ENCODE results near the gene FGFBP2. TPM values are rescaled to one million over a fixed set of nuclear protein-coding genes. Genes with fewer than 3 reads are reported as not detected.

The FGFBP2 gene
- total and polyA plus RNA-seq, 2 experiments from 2014 or later: 0.18 to 0.56 TPM

GRCh38 chr4:15955670-15956069, 7.3 kb downstream of the FGFBP2 start:
- Histone ChIP-seq H4K20me1 (replicated peaks; ENCODE audit: insufficient read depth) (no peaks in the 10 kb centered on the region), H3K4me1 (ENCODE audit: insufficient read depth) (no peaks in the 10 kb centered on the region), H3K27ac (ENCODE audit: low read depth) (no peak overlapping the region), H3K27me3 (ENCODE audit: insufficient read depth) (no peaks in the 10 kb centered on the region), H3K4me3 (no peak overlapping the region), H3K36me3 (ENCODE audit: insufficient read depth) (0 out of 2 replicates have a peak, but pooled peaks cover 8% of the 10 kb centered on the region), H3K79me2 (replicated peaks; ENCODE audit: insufficient read depth) (no peaks in the 10 kb centered on the region), H3K9me2 (ENCODE audit: insufficient read depth) (0 out of 2 replicates have a peak, but pooled peaks cover 7% of the 10 kb centered on the region), H3K4me2 (no peak overlapping the region), H2AFZ (no peak overlapping the region), H3F3A (replicated peaks; ENCODE audit: low read depth) (no peaks in the 10 kb centered on the region)
- peaks cover 12% of the 10 kb centered on the region for H3K4me1 Mint-ChIP-seq
- peaks cover 15% of the 10 kb centered on the region for H3K36me3 Mint-ChIP-seq (ENCODE audit: low read depth)
- H3K9me3 Mint-ChIP-seq: peaks cover 25% of the 10 kb centered on the region
- ATAC-seq (no peak; the same call in 2 of the 3 replicates), DNase-seq (ENCODE audit: low spot score) (no peak)
- H3K4me3 Mint-ChIP-seq: no peak overlapping the region
- H3K27ac Mint-ChIP-seq: no peak overlapping the region
- peaks cover under 1% of the 10 kb centered on the region for H3K27me3 Mint-ChIP-seq (ENCODE audit: insufficient read depth, low read depth, poor library complexity)
- TF ChIP-seq REST (IDR thresholded peaks at IDR 0.05; ENCODE audit: unreplicated experiment): no peak
- peak in 1 of 2 experiments; percentile 32; a peak in 2 of 4 replicates for TF ChIP-seq CTCF (conservative IDR thresholded peaks at IDR 0.05; ENCODE audit: low read depth in 2 of 2)
- TF ChIP-seq EZH2 (IDR thresholded peaks at IDR 0.05; ENCODE audit: low read depth, unreplicated experiment): no peak
- TF ChIP-seq JUNB (IDR thresholded peaks at IDR 0.05; ENCODE audit: unreplicated experiment): no peak
- no peak for TF ChIP-seq STAT1 (IDR thresholded peaks at IDR 0.05; ENCODE audit: unreplicated experiment)

- Histone ChIP-seq H3K4me1 (ENCODE audit: insufficient read depth) (no peaks in the 10 kb centered on the region), H3K36me3 (ENCODE audit: insufficient read depth) (0 out of 2 replicates have a peak, but pooled peaks cover 8% of the 10 kb centered on the region), H3K27me3 (ENCODE audit: insufficient read depth) (no peaks in the 10 kb centered on the region), H3K27ac (ENCODE audit: low read depth) (no peak overlapping the region), H2AFZ (no peak overlapping the region), H4K20me1 (replicated peaks; ENCODE audit: insufficient read depth) (no peaks in the 10 kb centered on the region), H3K79me2 (replicated peaks; ENCODE audit: insufficient read depth) (no peaks in the 10 kb centered on the region), H3F3A (replicated peaks; ENCODE audit: low read depth) (no peaks in the 10 kb centered on the region), H3K9me2 (ENCODE audit: insufficient read depth) (0 out of 2 replicates have a peak, but pooled peaks cover 12% of the 10 kb centered on the region), H3K4me2 (no peak overlapping the region), H3K4me3 (no peak overlapping the region)
- ATAC-seq (no peak), DNase-seq (ENCODE audit: low spot score) (no peak)
- H3K27me3 Mint-ChIP-seq (ENCODE audit: insufficient read depth, low read depth, poor library complexity): peaks cover 2% of the 10 kb centered on the region
- no peak overlapping the region for H3K27ac Mint-ChIP-seq
- peaks cover 10% of the 10 kb centered on the region for H3K4me1 Mint-ChIP-seq
- H3K36me3 Mint-ChIP-seq (ENCODE audit: low read depth): peaks cover 15% of the 10 kb centered on the region
- peaks cover 25% of the 10 kb centered on the region for H3K9me3 Mint-ChIP-seq
- no peak overlapping the region for H3K4me3 Mint-ChIP-seq
- TF ChIP-seq CREB1 (CRISPR knock-in tag; IDR thresholded peaks at IDR 0.05; ENCODE audit: low read depth) (no peak), NANOG (IDR thresholded peaks at IDR 0.05; ENCODE audit: borderline replicate concordance) (no peak), ETS1 (IDR thresholded peaks at IDR 0.05) (no peak), EZH2 (IDR thresholded peaks at IDR 0.05; ENCODE audit: low read depth, unreplicated experiment) (no peak), ZNF331 (CRISPR knock-in tag; IDR thresholded peaks at IDR 0.05; ENCODE audit: low read depth) (no peak), REST (IDR thresholded peaks at IDR 0.05; ENCODE audit: unreplicated experiment) (no peak), ZNF114 (CRISPR knock-in tag; IDR thresholded peaks at IDR 0.05) (no peak), EZH2phosphoT487 (IDR thresholded peaks at IDR 0.05; ENCODE audit: unreplicated experiment) (no peak), JUNB (IDR thresholded peaks at IDR 0.05; ENCODE audit: unreplicated experiment) (no peak), POLR2AphosphoS5 (IDR thresholded peaks at IDR 0.05; ENCODE audit: low read depth) (no peak), STAT1 (IDR thresholded peaks at IDR 0.05; ENCODE audit: unreplicated experiment) (no peak)
Measured at GRCh38 chr4:15953625-15954024, 9.3 kb downstream of the FGFBP2 start.
